Measurements from ENCODE around the gene HDAC1.
A peak's percentile ranks its signal among the peaks of the same experiment; 100 is the strongest.

HDAC1 gene

DNA sequence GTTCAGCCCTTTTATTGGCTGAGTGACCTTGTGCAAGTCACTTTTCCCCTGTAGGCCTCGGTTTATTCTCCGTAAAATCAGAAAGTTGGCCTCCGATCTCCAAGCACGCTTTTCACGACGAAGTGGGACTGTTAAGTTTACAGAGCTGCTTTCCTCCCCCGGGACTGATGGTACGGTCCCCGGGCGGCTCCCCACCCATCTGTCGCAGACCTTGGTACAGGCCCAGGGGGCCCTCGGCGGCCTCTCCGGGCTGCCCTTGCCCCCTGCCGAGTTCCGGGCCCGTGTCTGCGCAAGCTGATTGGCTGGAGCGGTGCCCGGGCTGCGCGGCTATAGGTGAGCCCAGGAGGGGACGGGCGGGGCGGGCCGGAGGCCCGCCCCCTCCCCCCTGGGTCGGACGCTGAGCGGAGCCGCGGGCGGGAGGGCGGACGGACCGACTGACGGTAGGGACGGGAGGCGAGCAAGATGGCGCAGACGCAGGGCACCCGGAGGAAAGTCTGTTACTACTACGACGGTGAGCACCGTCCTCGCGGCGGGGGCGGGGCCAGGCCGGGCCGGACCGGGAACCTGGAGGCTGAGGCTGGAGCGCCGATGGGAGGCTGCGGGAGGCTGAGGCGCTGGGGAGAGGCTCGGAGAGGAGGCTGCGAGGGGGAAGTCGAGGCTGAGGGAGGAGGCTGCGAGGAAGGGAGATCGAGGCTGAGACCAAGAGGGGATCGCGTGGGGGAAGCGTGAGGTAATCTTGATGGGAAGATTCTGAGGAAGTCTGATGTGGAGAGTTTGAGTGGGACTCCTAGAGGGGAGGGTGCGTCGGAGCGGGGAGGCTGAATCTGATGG, at the start of gene HDAC1:
HDAC1 (plus strand) TSS at position 376 of the 831 bp plus-strand sequence; CDS start at position 463, 87 bp downstream.
- peaks cover 12% of the 10 kb centered on the region for H4K20me1 ChIP-seq (ENCODE audit: low read depth, low read length)
- H2AFZ ChIP-seq (ENCODE audit: low read depth, low read length, severe bottlenecking) = peak within 1 kb of the TSS; percentile 63
- H3K79me2 ChIP-seq (ENCODE audit: insufficient read depth, low read length) = peaks cover 50% of the 10 kb centered on the region
- peak within 1 kb of the TSS; percentile 90 for H3K27ac ChIP-seq (ENCODE audit: low read depth, low read length)
- peak within 1 kb of the TSS; percentile 91 for H3K4me2 ChIP-seq (ENCODE audit: low read depth, low read length, poor library complexity, severe bottlenecking)
- no peaks in the 10 kb centered on the region for H3K36me3 ChIP-seq (ENCODE audit: low read length)
- TF ChIP-seq EZH2phosphoT487 (conservative IDR thresholded peaks at IDR 0.05; ENCODE audit: low read length) (no peak), CTCF (IDR thresholded peaks at IDR 0.05; ENCODE audit: insufficient read depth, low read length, poor library complexity, severe bottlenecking) (no peak)
- no peaks in the 10 kb centered on the region for H3K9me2 ChIP-seq (replicated peaks; ENCODE audit: insufficient read depth, low read length)
- no peaks in the 10 kb centered on the region for H3K27me3 ChIP-seq (ENCODE audit: low read length)
- H3K9ac ChIP-seq (ENCODE audit: low read length) = peak within 1 kb of the TSS; percentile 99
- no peaks in the 10 kb centered on the region for H3K9me3 ChIP-seq (ENCODE audit: insufficient read depth, low read length)
- H3K4me3 ChIP-seq (ENCODE audit: insufficient read depth, low read length, poor library complexity, severe bottlenecking) = peak within 1 kb of the TSS; percentile 99
- H3F3A ChIP-seq (ENCODE audit: insufficient read depth) = peaks cover 22% of the 10 kb centered on the region

DNA sequence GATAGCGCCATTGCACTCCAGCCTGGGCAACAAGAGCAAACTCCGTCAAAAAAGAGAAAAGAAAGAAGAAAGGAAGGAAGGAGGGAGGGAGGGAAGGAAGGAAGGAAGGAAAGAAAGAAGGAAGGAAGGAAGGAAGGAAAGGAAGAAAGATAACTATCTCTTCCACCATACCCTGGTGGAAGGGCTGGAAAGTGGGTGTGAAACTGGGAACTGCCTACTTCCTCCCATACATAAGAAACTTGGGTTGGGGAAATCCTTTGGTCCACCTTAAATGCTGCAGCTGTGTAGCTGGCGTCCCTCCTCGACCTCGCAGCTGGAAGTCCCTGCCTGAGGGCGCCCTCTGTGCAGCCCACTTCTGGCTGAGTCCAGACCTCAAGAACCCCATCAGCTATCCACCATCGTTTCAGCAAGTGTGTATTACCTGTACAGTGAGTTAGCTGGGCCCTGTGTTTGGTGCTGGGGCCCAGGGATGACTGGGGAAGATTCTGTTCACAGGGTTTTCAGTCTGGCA, 49.5 kb upstream of the HDAC1 start:
- Histone ChIP-seq H3K27ac (ENCODE audit: low read depth, low read length) (no peak overlapping the region), H2AFZ (ENCODE audit: low read depth, low read length, severe bottlenecking) (no peak overlapping the region)

GRCh38 chr1:32246888-32247273, 45.0 kb upstream of the HDAC1 start, which contains the start of gene FAM167B:
Gene FAM167B, plus strand, starts transcription at chr1:32247222. Its CDS starts 200 bp downstream, at chr1:32247422.
- Histone ChIP-seq H3K27me3 (ENCODE audit: low read length) (no peaks in the 10 kb centered on the region), H3K36me3 (ENCODE audit: low read length) (no peaks in the 10 kb centered on the region), H3K9ac (ENCODE audit: low read length) (no peak within 1 kb of the TSS), H3K79me2 (ENCODE audit: insufficient read depth, low read length) (peaks cover 7% of the 10 kb centered on the region), H2AFZ (ENCODE audit: low read depth, low read length, severe bottlenecking) (no peak within 1 kb of the TSS), H3K4me2 (ENCODE audit: low read depth, low read length, poor library complexity, severe bottlenecking) (no peak within 1 kb of the TSS), H3F3A (ENCODE audit: insufficient read depth) (peaks cover 44% of the 10 kb centered on the region), H3K27ac (ENCODE audit: low read depth, low read length) (peak within 1 kb of the TSS; percentile 99), H4K20me1 (ENCODE audit: low read depth, low read length) (no peaks in the 10 kb centered on the region), H3K4me3 (ENCODE audit: insufficient read depth, low read length, poor library complexity, severe bottlenecking) (no peak within 1 kb of the TSS), H3K9me3 (ENCODE audit: insufficient read depth, low read length) (no peaks in the 10 kb centered on the region), H3K9me2 (replicated peaks; ENCODE audit: insufficient read depth, low read length) (no peaks in the 10 kb centered on the region)
- TF ChIP-seq CTCF (IDR thresholded peaks at IDR 0.05; ENCODE audit: insufficient read depth, low read length, poor library complexity, severe bottlenecking) = no peak
- no peak for TF ChIP-seq EZH2phosphoT487 (conservative IDR thresholded peaks at IDR 0.05; ENCODE audit: low read length)

More for the DNA sequence above, 49.5 kb upstream of the HDAC1 start:
- Histone ChIP-seq H3K36me3 (ENCODE audit: low read length) (no peaks in the 10 kb centered on the region), H3K4me2 (ENCODE audit: low read depth, low read length, poor library complexity, severe bottlenecking) (no peak overlapping the region), H3K9me3 (ENCODE audit: insufficient read depth, low read length) (no peaks in the 10 kb centered on the region), H3K4me3 (ENCODE audit: insufficient read depth, low read length, poor library complexity, severe bottlenecking) (no peak overlapping the region), H3K27me3 (ENCODE audit: low read length) (no peaks in the 10 kb centered on the region), H3K9ac (ENCODE audit: low read length) (no peak overlapping the region), H4K20me1 (ENCODE audit: low read depth, low read length) (no peaks in the 10 kb centered on the region), H3K9me2 (replicated peaks; ENCODE audit: insufficient read depth, low read length) (no peaks in the 10 kb centered on the region), H3K79me2 (ENCODE audit: insufficient read depth, low read length) (no peaks in the 10 kb centered on the region), H3F3A (ENCODE audit: insufficient read depth) (peaks cover 22% of the 10 kb centered on the region)
- TF ChIP-seq CTCF (IDR thresholded peaks at IDR 0.05; ENCODE audit: insufficient read depth, low read length, poor library complexity, severe bottlenecking) (no peak), EZH2phosphoT487 (conservative IDR thresholded peaks at IDR 0.05; ENCODE audit: low read length) (no peak)
